KMS-11 (cell line): ENCODE results near the gene SALL4.

ENCODE experiments used
- H2AFZ ChIP-seq: fragments of 200-600 bp; sonication (generic); 2 replicates; pipeline ENCODE4 v1.6.1; 2016; ENCODE audit warnings: antibody characterized with exemption, mixed run types, low read depth
- H3K27ac ChIP-seq: fragments of 200-600 bp; sonication (generic); 2 replicates; pipeline ENCODE4 v1.6.1; 2016; ENCODE audit warnings: mild to moderate bottlenecking, mixed run types
- H3K27me3 ChIP-seq: fragments of 200-600 bp; sonication (generic); 2 replicates; pipeline ENCODE4 v1.6.1; 2017; ENCODE audit warnings: mild to moderate bottlenecking, low read depth, mixed run types, moderate library complexity; ENCODE audit not compliant: insufficient read depth
- H3K36me3 ChIP-seq: fragments of 200-600 bp; sonication (generic); 2 replicates; pipeline ENCODE4 v1.6.1; 2017; ENCODE audit warnings: mild to moderate bottlenecking, mixed run types; ENCODE audit not compliant: insufficient read depth
- H3K4me1 ChIP-seq: fragments of 200-600 bp; sonication (generic); 2 replicates; pipeline ENCODE4 v1.6.1; 2016; ENCODE audit warnings: mild to moderate bottlenecking, low read depth, mixed run types; ENCODE audit not compliant: poor library complexity, severe bottlenecking
- H3K4me2 ChIP-seq: fragments of 200-600 bp; sonication (generic); 2 replicates; pipeline ENCODE4 v1.7.0; 2016; ENCODE audit warnings: mild to moderate bottlenecking, mixed run types
- H3K4me3 ChIP-seq: fragments of 200-600 bp; sonication (generic); IDR thresholded peaks from 2 replicates; pipeline ENCODE4 v1.6.1; 2017; ENCODE audit warnings: low read depth, low read length, mixed read lengths; ENCODE audit not compliant: insufficient read depth
- H3K79me2 ChIP-seq: fragments of 200-600 bp; sonication (generic); 2 replicates; pipeline ENCODE4 v1.6.1; 2016; ENCODE audit warnings: low read depth, mixed run types; ENCODE audit not compliant: insufficient read depth
- H3K9ac ChIP-seq: fragments of 200-600 bp; sonication (generic); 2 replicates; pipeline ENCODE4 v1.6.1; 2016; ENCODE audit warnings: mild to moderate bottlenecking, mixed run types
- H4K20me1 ChIP-seq: fragments of 200-600 bp; sonication (generic); 2 replicates; pipeline ENCODE4 v1.6.1; 2016; ENCODE audit warnings: mild to moderate bottlenecking, mixed run types; ENCODE audit not compliant: insufficient read depth
- TF ChIP-seq, protein P1 (sequence below): fragments of 200-600 bp; sonication (generic); conservative IDR thresholded peaks from 2 replicates; pipeline ENCODE4 v1.6.1; 2017; ENCODE audit warnings: low read depth, mild to moderate bottlenecking, antibody characterized with exemption, low read length, moderate library complexity, mixed read lengths

Gene SALL4

DNA sequence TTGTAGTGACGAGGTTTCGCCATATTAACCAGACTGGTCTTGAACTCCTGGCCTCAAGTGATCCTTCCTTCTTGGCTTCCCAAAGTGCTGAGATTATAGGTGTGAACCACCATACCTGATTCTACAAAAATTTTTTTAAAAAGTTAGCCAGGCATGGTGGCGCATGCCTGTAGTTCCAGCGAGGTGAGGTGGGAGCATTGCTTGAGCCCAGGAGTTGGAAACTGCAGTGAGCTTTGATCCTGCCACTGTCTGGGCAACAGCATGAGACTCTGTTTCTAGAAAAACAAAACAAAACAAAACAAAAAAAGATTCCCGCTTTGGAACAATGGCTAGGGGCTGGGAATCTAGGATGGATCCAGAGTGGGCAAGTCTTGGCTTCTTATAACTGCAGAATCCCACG lies 35.1 kb upstream of the SALL4 start:
- H3K4me1 ChIP-seq, result no peaks in the 10 kb centered on the region
- no peaks in the 10 kb centered on the region for H3K79me2 ChIP-seq
- TF ChIP-seq, protein P1, sequence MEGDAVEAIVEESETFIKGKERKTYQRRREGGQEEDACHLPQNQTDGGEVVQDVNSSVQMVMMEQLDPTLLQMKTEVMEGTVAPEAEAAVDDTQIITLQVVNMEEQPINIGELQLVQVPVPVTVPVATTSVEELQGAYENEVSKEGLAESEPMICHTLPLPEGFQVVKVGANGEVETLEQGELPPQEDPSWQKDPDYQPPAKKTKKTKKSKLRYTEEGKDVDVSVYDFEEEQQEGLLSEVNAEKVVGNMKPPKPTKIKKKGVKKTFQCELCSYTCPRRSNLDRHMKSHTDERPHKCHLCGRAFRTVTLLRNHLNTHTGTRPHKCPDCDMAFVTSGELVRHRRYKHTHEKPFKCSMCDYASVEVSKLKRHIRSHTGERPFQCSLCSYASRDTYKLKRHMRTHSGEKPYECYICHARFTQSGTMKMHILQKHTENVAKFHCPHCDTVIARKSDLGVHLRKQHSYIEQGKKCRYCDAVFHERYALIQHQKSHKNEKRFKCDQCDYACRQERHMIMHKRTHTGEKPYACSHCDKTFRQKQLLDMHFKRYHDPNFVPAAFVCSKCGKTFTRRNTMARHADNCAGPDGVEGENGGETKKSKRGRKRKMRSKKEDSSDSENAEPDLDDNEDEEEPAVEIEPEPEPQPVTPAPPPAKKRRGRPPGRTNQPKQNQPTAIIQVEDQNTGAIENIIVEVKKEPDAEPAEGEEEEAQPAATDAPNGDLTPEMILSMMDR, result no peak
- no peaks in the 10 kb centered on the region for H3K36me3 ChIP-seq
- no peak overlapping the region for H3K4me2 ChIP-seq
- no peak overlapping the region for H2AFZ ChIP-seq
- no peak overlapping the region for H3K9ac ChIP-seq
- H3K27me3 ChIP-seq, result no peaks in the 10 kb centered on the region
- no peak overlapping the region for H3K4me3 ChIP-seq
- no peaks in the 10 kb centered on the region for H4K20me1 ChIP-seq
- H3K27ac ChIP-seq, result no peak overlapping the region

- TF ChIP-seq, protein P1, result no peak
- H3K36me3 ChIP-seq, result no peaks in the 10 kb centered on the region
- H3K27ac ChIP-seq, result no peak overlapping the region
- H3K79me2 ChIP-seq, result no peaks in the 10 kb centered on the region
- H3K27me3 ChIP-seq, result no peaks in the 10 kb centered on the region
- H2AFZ ChIP-seq, result no peak overlapping the region
- no peak overlapping the region for H3K4me3 ChIP-seq
- H3K9ac ChIP-seq, result no peak overlapping the region
- no peaks in the 10 kb centered on the region for H3K4me1 ChIP-seq
- no peaks in the 10 kb centered on the region for H4K20me1 ChIP-seq
- H3K4me2 ChIP-seq, result no peak overlapping the region
These were observed 31.0 kb upstream of the SALL4 start for GRCh38 chr20:51833326-51833725.

- Histone ChIP-seq H3K4me2 (no peak overlapping the region), H3K9ac (no peak overlapping the region), H3K79me2 (no peaks in the 10 kb centered on the region), H3K4me1 (no peaks in the 10 kb centered on the region), H3K4me3 (no peak overlapping the region), H3K27ac (no peak overlapping the region), H4K20me1 (no peaks in the 10 kb centered on the region), H3K36me3 (no peaks in the 10 kb centered on the region), H3K27me3 (no peaks in the 10 kb centered on the region), H2AFZ (no peak overlapping the region)
- TF ChIP-seq, protein P1, result no peak
These were observed 30.0 kb upstream of the SALL4 start for GRCh38 chr20:51832276-51832675.

DNA sequence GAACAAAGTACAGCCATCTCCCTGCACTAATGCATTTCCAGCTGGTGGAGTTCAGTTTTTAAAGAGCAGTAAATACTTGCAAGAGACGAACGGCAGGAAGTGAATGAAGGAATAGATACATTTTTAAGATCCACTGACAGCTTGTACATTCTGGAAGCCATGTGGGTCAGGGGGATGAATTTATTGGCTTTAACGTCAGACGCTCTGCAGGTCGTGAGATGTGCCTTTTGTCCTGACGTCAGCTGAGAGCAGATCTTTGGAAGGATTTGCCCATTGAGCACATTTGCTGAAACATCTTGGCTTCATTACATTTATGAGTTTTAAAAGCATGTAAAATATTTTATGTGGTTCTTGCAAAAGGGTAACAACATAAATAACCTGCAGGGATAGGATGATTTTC lies 29.5 kb upstream of the SALL4 start:
- TF ChIP-seq, protein P1, result no peak
- H3K27me3 ChIP-seq, result no peaks in the 10 kb centered on the region
- H3K27ac ChIP-seq, result no peak overlapping the region
- H3K4me2 ChIP-seq, result no peak overlapping the region
- H4K20me1 ChIP-seq, result no peaks in the 10 kb centered on the region
- H3K79me2 ChIP-seq, result no peaks in the 10 kb centered on the region
- no peak overlapping the region for H3K9ac ChIP-seq
- no peaks in the 10 kb centered on the region for H3K36me3 ChIP-seq
- no peaks in the 10 kb centered on the region for H3K4me1 ChIP-seq
- H2AFZ ChIP-seq, result no peak overlapping the region
- H3K4me3 ChIP-seq, result no peak overlapping the region
